Liver (tissue), 9 donors: ENCODE measurements around the gene SLX9. TPM values are rescaled to one million over a fixed set of nuclear protein-coding genes. Genes with fewer than 3 reads are reported as not detected.

ENCODE experiments used
- DNase-seq: peaks from one replicate; pipeline ENCODE4 v3.0.0-alpha.2; 2017; ENCODE audit warnings: low spot score
- H3K27ac ChIP-seq, 2 donors: one replicate each; pipeline ENCODE4 v1.7.0; 2013; ENCODE audit warnings: inconsistent platforms in 2 of 2, low read length in 2 of 2, control low read depth in 1 of 2, low read depth in 1 of 2, mild to moderate bottlenecking in 1 of 2
- H3K27me3 ChIP-seq, 4 donors: one replicate each; pipeline versions ENCODE4 v1.6.1 to v1.7.0; 2013; ENCODE audit warnings: low read length in 3 of 4, inconsistent platforms in 1 of 4, mild to moderate bottlenecking in 1 of 4, moderate library complexity in 1 of 4; ENCODE audit not compliant: control insufficient read depth in 4 of 4, insufficient read depth in 4 of 4
- H3K36me3 ChIP-seq, 4 donors: one replicate each; pipeline versions ENCODE4 v1.6.1 to v1.7.0; 2013; ENCODE audit warnings: low read length in 3 of 4, mild to moderate bottlenecking in 3 of 4, low read depth in 1 of 4, moderate library complexity in 1 of 4; ENCODE audit not compliant: control insufficient read depth in 4 of 4, insufficient read depth in 3 of 4
- H3K4me1 ChIP-seq, 4 donors: one replicate each; pipeline versions ENCODE4 v1.6.1 to v1.7.0; 2013; ENCODE audit warnings: low read length in 3 of 4, mild to moderate bottlenecking in 3 of 4, moderate library complexity in 1 of 4; ENCODE audit not compliant: control insufficient read depth in 4 of 4, insufficient read depth in 4 of 4
- H3K4me3 ChIP-seq, 3 donors: one replicate each; pipeline versions ENCODE4 v1.6.1 to v1.7.0; 2013; ENCODE audit warnings: low read length in 3 of 3, control low read depth in 1 of 3, low read depth in 1 of 3, mild to moderate bottlenecking in 1 of 3
- H3K9ac ChIP-seq, 2 donors: one replicate each; pipeline ENCODE4 v1.7.0; 2013; ENCODE audit warnings: low read length in 2 of 2, mild to moderate bottlenecking in 2 of 2, moderate library complexity in 2 of 2, control low read depth in 1 of 2, low read depth in 1 of 2
- H3K9me3 ChIP-seq, 4 donors: one replicate each; pipeline versions ENCODE4 v1.6.1 to v1.7.0; 2013; ENCODE audit warnings: low read length in 3 of 4; ENCODE audit not compliant: control insufficient read depth in 4 of 4
- EGR1 ChIP-seq, 2 donors: IDR thresholded peaks; 2 replicates each; pipeline ENCODE4 v1.6.1; 2016 to 2018; ENCODE audit warnings: antibody characterized with exemption in 2 of 2, low read depth in 2 of 2
- FOXA1 ChIP-seq: IDR thresholded peaks from 2 replicates; pipeline ENCODE4 v1.6.1; 2016; ENCODE audit warnings: antibody characterized with exemption
- FOXA2 ChIP-seq: IDR thresholded peaks from 2 replicates; pipeline ENCODE4 v1.6.1; 2016; ENCODE audit warnings: antibody characterized with exemption
- GABPA ChIP-seq, 2 donors: IDR thresholded peaks in 1 of 2; conservative IDR thresholded peaks in 1 of 2; 2 replicates each; pipeline ENCODE4 v1.6.1; 2016; ENCODE audit warnings: antibody characterized with exemption in 2 of 2, mild to moderate bottlenecking in 1 of 2, moderate library complexity in 1 of 2
- HNF4A ChIP-seq, 2 donors: conservative IDR thresholded peaks; 2 replicates each; pipeline ENCODE4 v1.6.1; 2016; ENCODE audit warnings: antibody characterized with exemption in 2 of 2, mild to moderate bottlenecking in 2 of 2
- HNF4G ChIP-seq: IDR thresholded peaks from 2 replicates; pipeline ENCODE4 v1.6.1; 2016; ENCODE audit warnings: antibody characterized with exemption
- JUND ChIP-seq, 2 donors: IDR thresholded peaks; 2 replicates each; pipeline ENCODE4 v1.6.1; 2016; ENCODE audit warnings: antibody characterized with exemption in 2 of 2
- RAD21 ChIP-seq, 2 donors: IDR thresholded peaks; 2 replicates each; pipeline ENCODE4 v1.6.1; 2016; ENCODE audit warnings: antibody characterized with exemption in 2 of 2, mild to moderate bottlenecking in 2 of 2
- RXRA ChIP-seq, 2 donors: IDR thresholded peaks; 2 replicates each; pipeline ENCODE4 v1.6.1; 2017 to 2018; ENCODE audit warnings: antibody characterized with exemption in 2 of 2, mild to moderate bottlenecking in 1 of 2
- YY1 ChIP-seq: IDR thresholded peaks from 2 replicates; pipeline ENCODE4 v1.6.1; 2016; ENCODE audit warnings: antibody characterized with exemption, mild to moderate bottlenecking
- WGBS: extraction: QIAGEN DNeasy Blood & Tissue Kit; methylation state at CpG from one replicate; pipeline ENCODE4 v1.1.7; 2013; 5-methylcytosine and 5-hydroxymethylcytosine counted together
- polyA plus RNA-seq, 2 donors: library from polyadenylated mRNA; stranded (reverse) in 1 of 2; unstranded in 1 of 2; fragments of 200-250 nt in 1 of 2; fragments of >200 nt in 1 of 2; fragmentation: Nextera tagmentation in 1 of 2; extraction: Ambion mirVana in 1 of 2; gene quantifications; one replicate each; pipeline versions ENCODE4 v1.2.1 to v1.2.3, GENCODE V29; 2013 to 2015
- total RNA-seq, 2 donors: library from RNA; depleted of rRNA; stranded (reverse); fragments of >200 nt; gene quantifications; one replicate each; pipeline ENCODE4 v1.2.3, GENCODE V29; 2014
- TF ChIP-seq, protein P1 (sequence below): IDR thresholded peaks from 2 replicates; pipeline ENCODE4 v1.6.1; 2016; ENCODE audit warnings: antibody characterized with exemption, mild to moderate bottlenecking
- TF ChIP-seq, protein P2 (sequence below): IDR thresholded peaks from 2 replicates; pipeline ENCODE4 v1.6.1; 2016; ENCODE audit warnings: antibody characterized with exemption
- TF ChIP-seq, protein P3 (sequence below): IDR thresholded peaks from 2 replicates; pipeline ENCODE4 v1.6.1; 2016; ENCODE audit warnings: antibody characterized with exemption
- TF ChIP-seq, protein P4 (sequence below): fragments of 150-350 bp; IDR thresholded peaks from 2 replicates; pipeline ENCODE4 v1.5.1; 2017; ENCODE audit warnings: improper control_type of control experiment, low read depth, low read length; ENCODE audit not compliant: missing input control
- TF ChIP-seq, protein P5 (sequence below): IDR thresholded peaks from 2 replicates; pipeline ENCODE4 v1.6.1; 2016; ENCODE audit warnings: antibody characterized with exemption
- donor health status: healthy.
- donor health status: healthy.
- donor health status: healthy.
- donor health status: healthy.
- donor health status: healthy.

Gene SLX9
- total and polyA plus RNA-seq, 4 donors, result 7.5 to 20.3 (median 12.2) TPM

DNA sequence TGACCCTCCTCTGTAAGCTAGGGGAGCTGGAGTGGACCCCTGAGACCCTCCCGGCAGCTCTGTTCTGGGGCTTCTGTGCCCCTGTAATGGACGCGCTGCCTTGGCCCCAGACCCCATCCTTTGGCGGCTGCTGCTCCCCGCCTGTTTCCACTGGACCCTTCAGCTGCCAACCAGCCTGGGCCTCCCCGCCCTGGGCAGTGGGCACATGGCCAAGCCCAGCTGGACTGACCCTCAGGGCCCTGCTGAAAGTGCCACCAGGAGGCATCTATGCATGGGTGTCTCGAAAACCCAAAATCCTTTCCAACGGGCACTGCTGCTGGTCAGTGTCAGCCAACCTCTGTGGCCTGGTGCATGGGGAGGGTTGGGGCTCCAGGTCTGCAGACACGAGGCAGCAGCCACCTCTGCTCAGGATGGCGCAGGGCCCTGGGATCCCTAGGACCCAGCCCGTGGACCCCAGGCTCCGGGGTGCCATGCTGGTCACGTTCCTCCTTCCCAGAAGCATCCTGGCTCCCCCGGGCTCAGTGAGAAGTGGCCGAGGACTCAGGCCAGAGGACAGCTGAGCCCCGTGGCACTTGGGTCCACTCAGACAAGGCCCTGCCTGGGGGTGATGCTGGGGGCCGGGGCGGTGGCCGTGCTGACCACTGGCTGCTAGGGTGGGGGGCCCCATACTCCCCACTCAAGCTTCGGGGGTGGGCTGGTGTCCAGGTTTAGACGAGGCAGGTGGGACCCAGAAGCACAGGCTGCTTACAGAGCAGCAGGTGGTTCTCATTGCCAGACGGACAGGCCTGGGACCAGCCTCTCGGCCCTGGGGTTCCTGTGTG lies 46.9 kb downstream of the SLX9 start:
- no peaks in the 10 kb centered on the region for H3K27me3 ChIP-seq
- no peak overlapping the region for H3K9ac ChIP-seq
- no peaks in the 10 kb centered on the region for H3K9me3 ChIP-seq
- TF ChIP-seq, protein P1, sequence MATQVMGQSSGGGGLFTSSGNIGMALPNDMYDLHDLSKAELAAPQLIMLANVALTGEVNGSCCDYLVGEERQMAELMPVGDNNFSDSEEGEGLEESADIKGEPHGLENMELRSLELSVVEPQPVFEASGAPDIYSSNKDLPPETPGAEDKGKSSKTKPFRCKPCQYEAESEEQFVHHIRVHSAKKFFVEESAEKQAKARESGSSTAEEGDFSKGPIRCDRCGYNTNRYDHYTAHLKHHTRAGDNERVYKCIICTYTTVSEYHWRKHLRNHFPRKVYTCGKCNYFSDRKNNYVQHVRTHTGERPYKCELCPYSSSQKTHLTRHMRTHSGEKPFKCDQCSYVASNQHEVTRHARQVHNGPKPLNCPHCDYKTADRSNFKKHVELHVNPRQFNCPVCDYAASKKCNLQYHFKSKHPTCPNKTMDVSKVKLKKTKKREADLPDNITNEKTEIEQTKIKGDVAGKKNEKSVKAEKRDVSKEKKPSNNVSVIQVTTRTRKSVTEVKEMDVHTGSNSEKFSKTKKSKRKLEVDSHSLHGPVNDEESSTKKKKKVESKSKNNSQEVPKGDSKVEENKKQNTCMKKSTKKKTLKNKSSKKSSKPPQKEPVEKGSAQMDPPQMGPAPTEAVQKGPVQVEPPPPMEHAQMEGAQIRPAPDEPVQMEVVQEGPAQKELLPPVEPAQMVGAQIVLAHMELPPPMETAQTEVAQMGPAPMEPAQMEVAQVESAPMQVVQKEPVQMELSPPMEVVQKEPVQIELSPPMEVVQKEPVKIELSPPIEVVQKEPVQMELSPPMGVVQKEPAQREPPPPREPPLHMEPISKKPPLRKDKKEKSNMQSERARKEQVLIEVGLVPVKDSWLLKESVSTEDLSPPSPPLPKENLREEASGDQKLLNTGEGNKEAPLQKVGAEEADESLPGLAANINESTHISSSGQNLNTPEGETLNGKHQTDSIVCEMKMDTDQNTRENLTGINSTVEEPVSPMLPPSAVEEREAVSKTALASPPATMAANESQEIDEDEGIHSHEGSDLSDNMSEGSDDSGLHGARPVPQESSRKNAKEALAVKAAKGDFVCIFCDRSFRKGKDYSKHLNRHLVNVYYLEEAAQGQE, result no peak
- TF ChIP-seq HNF4A (conservative IDR thresholded peaks at IDR 0.05) (no peak), HNF4G (no peak), GABPA (IDR thresholded peaks at IDR 0.05 in 1 of 2, conservative IDR thresholded peaks at IDR 0.05 in 1 of 2) (no peak), FOXA1 (no peak), RXRA (IDR thresholded peaks at IDR 0.05) (no peak), JUND (IDR thresholded peaks at IDR 0.05) (no peak), EGR1 (IDR thresholded peaks at IDR 0.05; ENCODE audit: low read depth in 2 of 2) (no peak), FOXA2 (no peak), RAD21 (IDR thresholded peaks at IDR 0.05) (no peak), YY1 (no peak)
- TF ChIP-seq, protein P2, sequence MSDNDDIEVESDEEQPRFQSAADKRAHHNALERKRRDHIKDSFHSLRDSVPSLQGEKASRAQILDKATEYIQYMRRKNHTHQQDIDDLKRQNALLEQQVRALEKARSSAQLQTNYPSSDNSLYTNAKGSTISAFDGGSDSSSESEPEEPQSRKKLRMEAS, result no peak
- TF ChIP-seq, protein P3, sequence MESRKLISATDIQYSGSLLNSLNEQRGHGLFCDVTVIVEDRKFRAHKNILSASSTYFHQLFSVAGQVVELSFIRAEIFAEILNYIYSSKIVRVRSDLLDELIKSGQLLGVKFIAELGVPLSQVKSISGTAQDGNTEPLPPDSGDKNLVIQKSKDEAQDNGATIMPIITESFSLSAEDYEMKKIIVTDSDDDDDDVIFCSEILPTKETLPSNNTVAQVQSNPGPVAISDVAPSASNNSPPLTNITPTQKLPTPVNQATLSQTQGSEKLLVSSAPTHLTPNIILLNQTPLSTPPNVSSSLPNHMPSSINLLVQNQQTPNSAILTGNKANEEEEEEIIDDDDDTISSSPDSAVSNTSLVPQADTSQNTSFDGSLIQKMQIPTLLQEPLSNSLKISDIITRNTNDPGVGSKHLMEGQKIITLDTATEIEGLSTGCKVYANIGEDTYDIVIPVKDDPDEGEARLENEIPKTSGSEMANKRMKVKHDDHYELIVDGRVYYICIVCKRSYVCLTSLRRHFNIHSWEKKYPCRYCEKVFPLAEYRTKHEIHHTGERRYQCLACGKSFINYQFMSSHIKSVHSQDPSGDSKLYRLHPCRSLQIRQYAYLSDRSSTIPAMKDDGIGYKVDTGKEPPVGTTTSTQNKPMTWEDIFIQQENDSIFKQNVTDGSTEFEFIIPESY, result no peak
- TF ChIP-seq, protein P4, sequence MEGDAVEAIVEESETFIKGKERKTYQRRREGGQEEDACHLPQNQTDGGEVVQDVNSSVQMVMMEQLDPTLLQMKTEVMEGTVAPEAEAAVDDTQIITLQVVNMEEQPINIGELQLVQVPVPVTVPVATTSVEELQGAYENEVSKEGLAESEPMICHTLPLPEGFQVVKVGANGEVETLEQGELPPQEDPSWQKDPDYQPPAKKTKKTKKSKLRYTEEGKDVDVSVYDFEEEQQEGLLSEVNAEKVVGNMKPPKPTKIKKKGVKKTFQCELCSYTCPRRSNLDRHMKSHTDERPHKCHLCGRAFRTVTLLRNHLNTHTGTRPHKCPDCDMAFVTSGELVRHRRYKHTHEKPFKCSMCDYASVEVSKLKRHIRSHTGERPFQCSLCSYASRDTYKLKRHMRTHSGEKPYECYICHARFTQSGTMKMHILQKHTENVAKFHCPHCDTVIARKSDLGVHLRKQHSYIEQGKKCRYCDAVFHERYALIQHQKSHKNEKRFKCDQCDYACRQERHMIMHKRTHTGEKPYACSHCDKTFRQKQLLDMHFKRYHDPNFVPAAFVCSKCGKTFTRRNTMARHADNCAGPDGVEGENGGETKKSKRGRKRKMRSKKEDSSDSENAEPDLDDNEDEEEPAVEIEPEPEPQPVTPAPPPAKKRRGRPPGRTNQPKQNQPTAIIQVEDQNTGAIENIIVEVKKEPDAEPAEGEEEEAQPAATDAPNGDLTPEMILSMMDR, result no peak
- TF ChIP-seq, protein P5, sequence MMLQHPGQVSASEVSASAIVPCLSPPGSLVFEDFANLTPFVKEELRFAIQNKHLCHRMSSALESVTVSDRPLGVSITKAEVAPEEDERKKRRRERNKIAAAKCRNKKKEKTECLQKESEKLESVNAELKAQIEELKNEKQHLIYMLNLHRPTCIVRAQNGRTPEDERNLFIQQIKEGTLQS, result no peak
- H3K4me1 ChIP-seq, result peaks cover 0 to 6% (median 0%) of the 10 kb centered on the region in 4 donors
- DNase-seq, result no peak
- WGBS, result 87% methylated on average over 23 of the region's 23 CpGs
- H3K4me3 ChIP-seq, result no peak overlapping the region
- H3K27ac ChIP-seq, result no peak overlapping the region
- no peaks in the 10 kb centered on the region for H3K36me3 ChIP-seq
